B cell (primary cell): Measurements from ENCODE around the gene THSD7A. TPM values are rescaled to one million over a fixed set of nuclear protein-coding genes. Genes with fewer than 3 reads are reported as not detected.

ENCODE experiments used
- ATAC-seq: fragments of 200-7000 bp; cut with Tn5 transposase; one replicate; pipeline ENCODE4 v1.10.0; 2021; ENCODE audit warnings: low read depth, mild to moderate bottlenecking, moderate number of reproducible peaks, moderate library complexity
- CTCF ChIA-PET: fragments of 350-600 bp; sonication (Branson Sonifier 250); formaldehyde crosslinking; loops from one replicate; lab custom pipeline; 2021; ENCODE audit warnings: antibody characterized with exemption, inconsistent platforms; lab: Charles Lee
- POLR2A ChIA-PET: fragments of 350-600 bp; sonication (Branson Sonifier 250); formaldehyde crosslinking; loops from one replicate; lab custom pipeline; 2021; ENCODE audit warnings: antibody characterized with exemption; lab: Charles Lee
- DNase-seq: peaks from one replicate; pipeline ENCODE4 v3.0.0; 2013
- H2AFZ ChIP-seq: 2 replicates; pipeline ENCODE4 v1.6.1; 2012; ENCODE audit warnings: mild to moderate bottlenecking, low read depth, low read length; ENCODE audit not compliant: insufficient read depth, poor library complexity, severe bottlenecking
- H3K27ac ChIP-seq, 2 donors: 1 replicate in 1 of 2; 2 replicates in 1 of 2; pipeline ENCODE4 v1.5.1; 2012 to 2013; ENCODE audit warnings: low read length in 2 of 2, mild to moderate bottlenecking in 2 of 2, moderate library complexity in 1 of 2
- H3K27me3 ChIP-seq, 4 experiments: fragments of 200-600 bp in 1 of 4; sonication (generic) in 1 of 4; replicated peaks in 1 of 4; 1 replicate in 2 of 4; 2 replicates in 2 of 4; pipeline versions ENCODE4 v1.6.1 to v1.7.0; 2013 to 2016; ENCODE audit warnings: low read length in 3 of 4, mild to moderate bottlenecking in 2 of 4, mixed read lengths in 1 of 4, moderate library complexity in 1 of 4; ENCODE audit not compliant: insufficient read depth in 4 of 4, control insufficient read depth in 3 of 4; ENCODE audit errors: control extremely low read depth in 1 of 4
- H3K36me3 ChIP-seq, 2 experiments: replicated peaks in 1 of 2; 1 replicate in 1 of 2; 2 replicates in 1 of 2; pipeline versions ENCODE4 v1.6.1 to v1.7.1; 2013; ENCODE audit warnings: low read length in 1 of 2; ENCODE audit not compliant: insufficient read depth in 2 of 2, control insufficient read depth in 1 of 2; ENCODE audit errors: control extremely low read depth in 1 of 2, extremely low read depth in 1 of 2
- H3K4me1 ChIP-seq, 2 donors: fragments of 200-600 bp in 1 of 2; sonication (generic) in 1 of 2; 1 replicate in 1 of 2; 2 replicates in 1 of 2; pipeline versions ENCODE4 v1.5.1 to v1.6.1; 2013 to 2017; ENCODE audit warnings: low read length in 2 of 2; ENCODE audit not compliant: control insufficient read depth in 2 of 2, insufficient read depth in 2 of 2
- H3K4me2 ChIP-seq: replicated peaks from 2 replicates; pipeline ENCODE3; 2012; ENCODE audit warnings: mild to moderate bottlenecking, low read depth, low read length; ENCODE audit not compliant: poor library complexity, severe bottlenecking
- H3K4me3 ChIP-seq, 5 experiments: fragments of 200-600 bp in 1 of 5; sonication (generic) in 1 of 5; 1 replicate in 3 of 5; 2 replicates in 2 of 5; pipeline versions ENCODE4 v1.5.1 to v1.7.0; 2011 to 2016; ENCODE audit warnings: low read length in 4 of 5, mild to moderate bottlenecking in 4 of 5, low read depth in 2 of 5, control low read depth in 1 of 5, moderate library complexity in 1 of 5; ENCODE audit not compliant: insufficient read depth in 1 of 5; ENCODE audit errors: control extremely low read depth in 1 of 5, extremely low read depth in 1 of 5
- H3K79me2 ChIP-seq: fragments of 200-600 bp; sonication (generic); one replicate; pipeline ENCODE4 v1.6.0; 2016; ENCODE audit warnings: low read length; ENCODE audit not compliant: control insufficient read depth, insufficient read depth
- H3K9ac ChIP-seq: fragments of 200-600 bp; sonication (generic); 2 replicates; pipeline ENCODE4 v1.6.1; 2017; ENCODE audit warnings: mild to moderate bottlenecking, low read length, moderate library complexity
- H3K9me3 ChIP-seq, 3 donors: one replicate each; pipeline versions ENCODE4 v1.6.1 to v1.7.1; 2013; ENCODE audit warnings: low read length in 2 of 3; ENCODE audit not compliant: control insufficient read depth in 2 of 3, insufficient read depth in 1 of 3; ENCODE audit errors: control extremely low read depth in 1 of 3
- H4K20me1 ChIP-seq: 2 replicates; pipeline ENCODE4 v1.6.0; 2012; ENCODE audit warnings: mild to moderate bottlenecking, low read length; ENCODE audit not compliant: insufficient read depth, control insufficient read depth, poor library complexity, severe bottlenecking
- H3K27ac Mint-ChIP-seq: one replicate; pipeline ENCODE4 v1.8.0; 2021; ENCODE audit warnings: mixed read lengths
- H3K27me3 Mint-ChIP-seq: one replicate; pipeline ENCODE4 v1.8.0; 2021; ENCODE audit warnings: mixed read lengths
- H3K4me1 Mint-ChIP-seq: one replicate; pipeline ENCODE4 v1.8.0; 2021; ENCODE audit warnings: mixed read lengths
- H3K4me3 Mint-ChIP-seq: one replicate; pipeline ENCODE4 v1.8.0; 2021; ENCODE audit warnings: mixed read lengths
- H3K9me3 Mint-ChIP-seq: one replicate; pipeline ENCODE4 v1.8.0; 2022; ENCODE audit warnings: mixed read lengths; ENCODE audit not compliant: insufficient read depth
- EZH2 ChIP-seq: IDR thresholded peaks from 2 replicates; pipeline ENCODE4 v1.6.1; 2012; ENCODE audit warnings: borderline replicate concordance, low read depth, mild to moderate bottlenecking, moderate library complexity, low read length; ENCODE audit not compliant: insufficient read depth, poor library complexity, severe bottlenecking
- WGBS: methylation state at CpG from one replicate; pipeline ENCODE4 v1.1.5; 2013; ENCODE audit warnings: missing lambda C conversion rate; ENCODE audit not compliant: insufficient coverage; 5-methylcytosine and 5-hydroxymethylcytosine counted together
- intact Hi-C: fragments of 100-400 bp; cut with micrococcal nuclease; formaldehyde crosslinking; loops from one replicate; pipeline ENCODE4 v1.10.0; 2022
- polyA plus RNA-seq: library from polyadenylated mRNA; depleted of rRNA; stranded (reverse); fragments of >200 nt; gene quantifications from 2 replicates; pipeline ENCODE4 v1.2.3, GENCODE V29; 2012
- total RNA-seq, 2 donors: library from RNA; stranded (reverse); fragments of 120-200 nt in 1 of 2; gene quantifications; 1 replicate in 1 of 2; 2 replicates in 1 of 2; pipeline versions ENCODE4 v1.2.3 to v1.2.4, GENCODE V29; 2013 to 2022
- TF ChIP-seq, protein P1 (sequence below): fragments of 200-600 bp; IDR thresholded peaks from one replicate; pipeline ENCODE4 v1.8.0; 2022; ENCODE audit warnings: antibody characterized with exemption, mild to moderate bottlenecking

Gene THSD7A
- total and polyA plus RNA-seq, 2 donors (not counting 1 experiment from before 2014, with no cell fraction given): not detected

GRCh38 chr7:11343136-11343535, 488.9 kb downstream of the THSD7A start:
- peaks cover 2% of the 10 kb centered on the region for H3K4me1 Mint-ChIP-seq
- CTCF ChIA-PET: interaction anchor here (1.4 to 1.9 kb wide), 3 partner anchors 10 to 14 kb away, joined by 4 to 10 read pairs (median 6); no protein-coding TSS in a partner anchor

GRCh38 chr7:11341285-11341944, 490.6 kb downstream of the THSD7A start:
- intact Hi-C loops: loop anchor here (10.0 kb wide), 1 partner anchor 457 kb away; no protein-coding TSS in a partner anchor
- ChIA-PET CTCF (no interaction called here), POLR2A (no interaction called here)
- WGBS: 20% methylated on average over 1 of the region's 4 CpGs
- Mint-ChIP-seq H3K4me3 (no peak overlapping the region), H3K4me1 (peaks cover 2% of the 10 kb centered on the region), H3K9me3 (no peaks in the 10 kb centered on the region), H3K27me3 (peaks cover 4% of the 10 kb centered on the region), H3K27ac (no peak overlapping the region)
- no peak overlapping the region for H3K4me3 ChIP-seq
- no peak overlapping the region for H3K27ac ChIP-seq
- H3K9me3 ChIP-seq: no peaks in the 10 kb centered on the region
- H4K20me1 ChIP-seq: no peaks in the 10 kb centered on the region
- no peak overlapping the region for H3K4me2 ChIP-seq
- H2AFZ ChIP-seq: no peak overlapping the region
- ATAC-seq: no peak
- H3K27me3 ChIP-seq: no peaks in the 10 kb centered on the region
- no peaks in the 10 kb centered on the region for H3K4me1 ChIP-seq
- TF ChIP-seq, protein P1, sequence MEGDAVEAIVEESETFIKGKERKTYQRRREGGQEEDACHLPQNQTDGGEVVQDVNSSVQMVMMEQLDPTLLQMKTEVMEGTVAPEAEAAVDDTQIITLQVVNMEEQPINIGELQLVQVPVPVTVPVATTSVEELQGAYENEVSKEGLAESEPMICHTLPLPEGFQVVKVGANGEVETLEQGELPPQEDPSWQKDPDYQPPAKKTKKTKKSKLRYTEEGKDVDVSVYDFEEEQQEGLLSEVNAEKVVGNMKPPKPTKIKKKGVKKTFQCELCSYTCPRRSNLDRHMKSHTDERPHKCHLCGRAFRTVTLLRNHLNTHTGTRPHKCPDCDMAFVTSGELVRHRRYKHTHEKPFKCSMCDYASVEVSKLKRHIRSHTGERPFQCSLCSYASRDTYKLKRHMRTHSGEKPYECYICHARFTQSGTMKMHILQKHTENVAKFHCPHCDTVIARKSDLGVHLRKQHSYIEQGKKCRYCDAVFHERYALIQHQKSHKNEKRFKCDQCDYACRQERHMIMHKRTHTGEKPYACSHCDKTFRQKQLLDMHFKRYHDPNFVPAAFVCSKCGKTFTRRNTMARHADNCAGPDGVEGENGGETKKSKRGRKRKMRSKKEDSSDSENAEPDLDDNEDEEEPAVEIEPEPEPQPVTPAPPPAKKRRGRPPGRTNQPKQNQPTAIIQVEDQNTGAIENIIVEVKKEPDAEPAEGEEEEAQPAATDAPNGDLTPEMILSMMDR: no peak
- H3K36me3 ChIP-seq: no peaks in the 10 kb centered on the region
- H3K9ac ChIP-seq: no peak overlapping the region
- no peaks in the 10 kb centered on the region for H3K79me2 ChIP-seq
- no peak for DNase-seq

More at GRCh38 chr7:11343136-11343535, 488.9 kb downstream of the THSD7A start:
- Mint-ChIP-seq H3K27ac (no peak overlapping the region), H3K27me3 (peaks cover 4% of the 10 kb centered on the region), H3K4me3 (no peak overlapping the region), H3K9me3 (no peaks in the 10 kb centered on the region)
- Histone ChIP-seq H4K20me1 (no peaks in the 10 kb centered on the region), H3K36me3 (no peaks in the 10 kb centered on the region), H3K9ac (no peak overlapping the region), H3K27me3 (no peaks in the 10 kb centered on the region), H3K4me3 (no peak overlapping the region), H3K4me2 (no peak overlapping the region), H3K27ac (no peak overlapping the region), H3K9me3 (no peaks in the 10 kb centered on the region), H2AFZ (no peak overlapping the region), H3K4me1 (no peaks in the 10 kb centered on the region), H3K79me2 (no peaks in the 10 kb centered on the region)
- POLR2A ChIA-PET: no interaction called here
- no peak for ATAC-seq
- TF ChIP-seq, protein P1: no peak
- no peak for TF ChIP-seq EZH2
- no peak for DNase-seq
- intact Hi-C loops: loop anchor here (10.0 kb wide), 1 partner anchor 458 kb away; no protein-coding TSS in a partner anchor
